ENCODE data around the gene TSPAN18.

DNA sequence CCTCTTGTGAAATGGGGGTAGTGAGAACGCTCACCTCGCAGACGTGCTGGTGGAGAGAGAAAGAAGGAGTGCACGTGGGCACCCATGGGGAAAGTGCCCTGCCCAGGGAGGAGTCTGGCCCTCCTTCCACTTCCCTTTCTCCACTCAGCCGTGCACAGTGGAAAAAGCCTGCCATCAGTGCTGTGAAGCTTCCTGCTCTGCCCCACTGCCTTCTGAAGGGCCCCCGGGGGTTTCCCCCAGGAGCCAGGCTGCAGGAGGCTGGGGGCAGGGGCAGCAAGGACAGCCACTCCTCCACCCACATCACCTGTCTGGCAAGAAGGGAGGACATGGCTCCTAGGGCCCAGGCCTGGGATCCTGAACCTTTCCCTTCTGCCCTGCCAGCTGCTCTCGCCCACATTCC lies 216.4 kb downstream of the TSPAN18 start:
- TF ChIP-seq POLR2AphosphoS5 (IDR thresholded peaks at IDR 0.05; ENCODE audit: insufficient read depth in 1 of 2, low read depth in 1 of 2) (no peak), POLR2A (IDR thresholded peaks at IDR 0.05) (no peak)
- TF ChIP-seq, protein P1, sequence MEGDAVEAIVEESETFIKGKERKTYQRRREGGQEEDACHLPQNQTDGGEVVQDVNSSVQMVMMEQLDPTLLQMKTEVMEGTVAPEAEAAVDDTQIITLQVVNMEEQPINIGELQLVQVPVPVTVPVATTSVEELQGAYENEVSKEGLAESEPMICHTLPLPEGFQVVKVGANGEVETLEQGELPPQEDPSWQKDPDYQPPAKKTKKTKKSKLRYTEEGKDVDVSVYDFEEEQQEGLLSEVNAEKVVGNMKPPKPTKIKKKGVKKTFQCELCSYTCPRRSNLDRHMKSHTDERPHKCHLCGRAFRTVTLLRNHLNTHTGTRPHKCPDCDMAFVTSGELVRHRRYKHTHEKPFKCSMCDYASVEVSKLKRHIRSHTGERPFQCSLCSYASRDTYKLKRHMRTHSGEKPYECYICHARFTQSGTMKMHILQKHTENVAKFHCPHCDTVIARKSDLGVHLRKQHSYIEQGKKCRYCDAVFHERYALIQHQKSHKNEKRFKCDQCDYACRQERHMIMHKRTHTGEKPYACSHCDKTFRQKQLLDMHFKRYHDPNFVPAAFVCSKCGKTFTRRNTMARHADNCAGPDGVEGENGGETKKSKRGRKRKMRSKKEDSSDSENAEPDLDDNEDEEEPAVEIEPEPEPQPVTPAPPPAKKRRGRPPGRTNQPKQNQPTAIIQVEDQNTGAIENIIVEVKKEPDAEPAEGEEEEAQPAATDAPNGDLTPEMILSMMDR (IDR thresholded peaks at IDR 0.05) = no peak

Measured in vagina (tissue), 2 donors.